GM18867 (cell line): ENCODE data around the gene CEP68.
"Not testable (repeated sequence)": the region's sequence is repeated elsewhere in the genome, so short reads cannot be mapped to it uniquely, and the experiment has no call there.

ENCODE experiments used
- ATAC-seq: cut with Tn5 transposase; IDR thresholded peaks from one replicate; pipeline ENCODE4 v1.9.1; 2021; ENCODE audit warnings: mild to moderate bottlenecking, moderate library complexity; ENCODE audit not compliant: unreplicated experiment

The CEP68 gene

DNA sequence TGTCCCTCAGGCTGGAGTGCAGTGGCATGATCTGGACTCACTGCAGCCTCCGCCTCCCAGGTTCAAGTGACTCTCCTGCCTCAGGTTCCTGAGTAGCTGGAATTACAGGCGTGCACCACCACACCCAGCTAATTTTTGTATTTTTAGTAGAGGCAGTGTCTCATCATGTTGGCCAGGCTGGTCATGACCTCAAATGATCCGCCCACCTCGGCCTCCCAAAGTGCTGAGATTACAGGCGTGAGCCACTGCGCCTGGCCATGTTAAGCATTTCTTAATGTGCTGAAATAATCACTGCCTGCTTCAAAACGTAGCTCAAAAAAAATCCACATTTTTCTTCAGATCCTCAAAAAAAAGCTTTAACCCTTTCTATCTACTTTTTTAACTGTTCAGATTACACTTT lies 69.2 kb downstream of the CEP68 start:
- not testable (repeated sequence) for ATAC-seq

DNA sequence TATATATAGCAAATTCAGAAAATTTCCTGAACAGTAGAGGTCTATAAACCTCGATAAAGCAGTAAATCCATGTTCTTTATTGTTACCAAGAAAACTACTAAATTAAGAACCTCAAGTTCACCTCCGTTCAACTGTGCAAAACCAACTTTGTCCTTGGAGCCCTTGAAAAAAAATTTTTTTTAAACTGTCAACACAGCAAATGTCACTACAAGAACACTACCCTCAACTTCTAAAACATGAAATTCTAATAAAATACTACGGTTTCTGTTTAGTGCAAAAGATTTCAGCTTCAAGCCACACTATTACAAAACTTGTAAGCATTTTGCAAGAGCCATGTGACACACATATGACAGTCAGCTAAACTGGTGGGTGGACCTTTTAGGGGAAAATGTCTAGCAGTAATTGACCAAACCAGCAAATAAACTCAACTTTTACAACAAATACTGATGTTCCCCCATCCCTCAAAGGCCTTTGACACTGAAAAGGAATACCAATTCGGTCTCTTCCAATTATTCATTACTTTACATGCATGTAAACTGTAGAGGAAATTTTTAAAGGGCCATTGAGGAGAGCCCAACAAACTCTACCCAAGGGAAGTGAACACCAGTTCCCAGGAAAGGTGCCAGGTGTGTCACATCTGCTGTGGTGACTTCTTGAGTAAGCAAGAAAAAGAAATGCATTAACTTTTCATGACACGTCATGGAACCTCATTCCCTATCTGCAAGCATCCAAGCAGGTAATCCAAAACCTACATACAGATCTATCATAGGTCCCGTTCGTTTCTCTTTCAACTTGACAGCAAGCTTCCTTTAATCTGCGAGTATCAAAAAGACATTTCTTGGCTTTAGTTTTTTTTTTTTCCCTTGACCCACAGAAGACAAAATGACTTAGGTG lies 72.3 kb downstream of the CEP68 start:
- no peak for ATAC-seq

GRCh38 chr2:65129286-65129825 lies 73.1 kb downstream of the CEP68 start:
- ATAC-seq: peak; percentile 0

- peak; percentile 97 for ATAC-seq
Measured at GRCh38 chr2:65129826-65130663, 73.8 kb downstream of the CEP68 start, which contains the start of gene RAB1A. TSS of gene RAB1A (minus strand) at chr2:65130106. CDS start at chr2:65129915, 191 bp downstream.

DNA sequence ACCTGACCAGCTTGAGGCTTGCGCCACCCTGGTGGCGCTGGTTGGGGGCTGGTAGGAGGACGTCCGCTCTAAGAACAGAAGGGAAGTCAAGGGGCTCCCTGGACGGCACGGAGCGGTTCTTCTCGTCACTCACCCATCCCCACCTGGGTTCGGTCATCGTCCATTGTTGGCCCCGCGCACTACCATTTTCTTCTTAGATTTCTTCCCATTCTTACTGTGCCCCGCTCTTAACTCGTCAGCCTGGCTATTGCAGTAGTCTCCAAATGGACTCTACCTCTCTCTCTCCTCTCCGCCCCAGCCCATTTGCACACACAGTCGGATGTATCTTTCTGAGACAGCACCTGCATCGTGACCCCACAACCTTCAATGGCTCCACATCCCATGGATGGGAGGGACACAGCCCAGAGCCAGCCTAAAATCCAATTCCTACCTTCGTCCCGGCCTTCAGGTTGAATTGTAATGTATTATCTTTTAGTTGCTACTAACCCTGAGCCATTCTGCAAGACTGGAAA lies 74.5 kb downstream of the CEP68 start:
- ATAC-seq: peak; percentile 33

GRCh38 chr2:65132930-65133329 lies 76.7 kb downstream of the CEP68 start:
- not testable (repeated sequence) for ATAC-seq

DNA sequence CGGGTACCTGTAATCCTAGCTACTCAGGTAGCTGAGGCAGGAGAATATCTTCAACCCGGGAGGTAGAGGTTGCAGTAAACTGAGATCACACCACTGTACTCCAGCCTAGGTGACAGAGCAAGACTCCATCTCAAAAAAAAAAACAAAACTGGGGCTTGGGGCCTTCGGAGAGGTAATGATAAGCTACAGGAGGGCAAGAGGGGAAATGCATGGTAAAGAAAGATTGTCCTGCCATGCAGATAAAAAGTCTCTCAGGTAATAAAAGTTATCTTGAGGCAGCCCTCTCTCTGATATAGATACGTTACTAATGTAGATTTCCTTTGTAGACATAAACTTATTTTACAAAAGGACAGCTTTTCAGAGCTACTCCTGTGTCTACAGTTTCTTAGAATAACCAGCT lies 77.4 kb downstream of the CEP68 start:
- ATAC-seq: no peak

GRCh38 chr2:65134158-65134557 lies 77.9 kb downstream of the CEP68 start:
- ATAC-seq: no peak

DNA sequence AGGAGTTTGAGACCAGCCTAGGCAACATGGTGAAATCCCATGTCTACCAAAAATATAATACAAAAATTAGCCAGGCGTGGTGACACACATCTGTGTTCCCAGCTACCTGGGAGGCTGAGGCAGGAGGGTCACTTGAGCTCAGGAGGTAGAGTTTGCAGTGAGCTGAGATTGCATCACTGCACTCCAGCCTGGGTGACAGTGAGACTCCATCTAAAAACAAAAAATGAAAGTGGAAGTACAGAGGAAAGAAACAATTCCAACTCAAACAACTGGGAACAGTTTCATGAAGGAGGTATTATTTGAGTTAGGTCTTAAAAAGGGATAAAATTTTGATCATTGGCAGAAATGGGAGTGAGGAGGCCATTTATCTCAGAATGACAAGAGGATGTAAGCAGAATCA lies 80.0 kb downstream of the CEP68 start:
- ATAC-seq: no peak
